ENCODE measurements around the gene TPPP.

DNA sequence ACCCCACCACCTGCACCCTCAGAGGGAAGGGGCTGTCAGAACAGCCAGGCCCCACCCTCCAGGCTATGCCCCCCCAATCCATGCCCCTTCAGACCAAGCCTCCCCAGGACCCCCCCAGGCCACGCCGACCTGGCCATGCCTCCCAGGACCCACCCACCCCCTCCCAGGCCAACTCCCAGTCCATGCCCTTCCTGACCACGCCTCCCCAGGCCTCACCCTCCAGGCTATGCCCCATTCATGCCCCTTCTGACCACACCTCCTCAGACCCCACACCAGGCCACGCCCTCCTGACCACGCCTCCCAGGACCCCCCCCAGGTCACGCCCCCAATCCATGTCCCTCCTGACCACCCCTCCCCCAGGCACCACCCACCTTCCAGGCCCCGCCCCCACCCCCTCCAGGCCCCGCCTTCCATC is 27.6 kb downstream of the TPPP start:
- TF ChIP-seq, protein P1, sequence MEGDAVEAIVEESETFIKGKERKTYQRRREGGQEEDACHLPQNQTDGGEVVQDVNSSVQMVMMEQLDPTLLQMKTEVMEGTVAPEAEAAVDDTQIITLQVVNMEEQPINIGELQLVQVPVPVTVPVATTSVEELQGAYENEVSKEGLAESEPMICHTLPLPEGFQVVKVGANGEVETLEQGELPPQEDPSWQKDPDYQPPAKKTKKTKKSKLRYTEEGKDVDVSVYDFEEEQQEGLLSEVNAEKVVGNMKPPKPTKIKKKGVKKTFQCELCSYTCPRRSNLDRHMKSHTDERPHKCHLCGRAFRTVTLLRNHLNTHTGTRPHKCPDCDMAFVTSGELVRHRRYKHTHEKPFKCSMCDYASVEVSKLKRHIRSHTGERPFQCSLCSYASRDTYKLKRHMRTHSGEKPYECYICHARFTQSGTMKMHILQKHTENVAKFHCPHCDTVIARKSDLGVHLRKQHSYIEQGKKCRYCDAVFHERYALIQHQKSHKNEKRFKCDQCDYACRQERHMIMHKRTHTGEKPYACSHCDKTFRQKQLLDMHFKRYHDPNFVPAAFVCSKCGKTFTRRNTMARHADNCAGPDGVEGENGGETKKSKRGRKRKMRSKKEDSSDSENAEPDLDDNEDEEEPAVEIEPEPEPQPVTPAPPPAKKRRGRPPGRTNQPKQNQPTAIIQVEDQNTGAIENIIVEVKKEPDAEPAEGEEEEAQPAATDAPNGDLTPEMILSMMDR (conservative IDR thresholded peaks at IDR 0.05; ENCODE audit: low read length): no peak
- TF ChIP-seq EZH2phosphoT487 (IDR thresholded peaks at IDR 0.05; ENCODE audit: borderline replicate concordance): no peak

Measured in Loucy (cell line).